GM21529 (cell line): Measurements from ENCODE around the gene METTL27.
"Not testable (repeated sequence)": the region's sequence is repeated elsewhere in the genome, so short reads cannot be mapped to it uniquely, and the experiment has no call there.

Experiments used
- ATAC-seq: cut with Tn5 transposase; IDR thresholded peaks from one replicate; pipeline ENCODE4 v1.9.1; 2021; ENCODE audit not compliant: unreplicated experiment

The METTL27 gene, protein sequence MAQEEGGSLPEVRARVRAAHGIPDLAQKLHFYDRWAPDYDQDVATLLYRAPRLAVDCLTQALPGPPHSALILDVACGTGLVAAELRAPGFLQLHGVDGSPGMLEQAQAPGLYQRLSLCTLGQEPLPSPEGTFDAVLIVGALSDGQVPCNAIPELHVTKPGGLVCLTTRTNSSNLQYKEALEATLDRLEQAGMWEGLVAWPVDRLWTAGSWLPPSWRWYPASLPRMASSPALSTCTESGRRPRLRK

DNA sequence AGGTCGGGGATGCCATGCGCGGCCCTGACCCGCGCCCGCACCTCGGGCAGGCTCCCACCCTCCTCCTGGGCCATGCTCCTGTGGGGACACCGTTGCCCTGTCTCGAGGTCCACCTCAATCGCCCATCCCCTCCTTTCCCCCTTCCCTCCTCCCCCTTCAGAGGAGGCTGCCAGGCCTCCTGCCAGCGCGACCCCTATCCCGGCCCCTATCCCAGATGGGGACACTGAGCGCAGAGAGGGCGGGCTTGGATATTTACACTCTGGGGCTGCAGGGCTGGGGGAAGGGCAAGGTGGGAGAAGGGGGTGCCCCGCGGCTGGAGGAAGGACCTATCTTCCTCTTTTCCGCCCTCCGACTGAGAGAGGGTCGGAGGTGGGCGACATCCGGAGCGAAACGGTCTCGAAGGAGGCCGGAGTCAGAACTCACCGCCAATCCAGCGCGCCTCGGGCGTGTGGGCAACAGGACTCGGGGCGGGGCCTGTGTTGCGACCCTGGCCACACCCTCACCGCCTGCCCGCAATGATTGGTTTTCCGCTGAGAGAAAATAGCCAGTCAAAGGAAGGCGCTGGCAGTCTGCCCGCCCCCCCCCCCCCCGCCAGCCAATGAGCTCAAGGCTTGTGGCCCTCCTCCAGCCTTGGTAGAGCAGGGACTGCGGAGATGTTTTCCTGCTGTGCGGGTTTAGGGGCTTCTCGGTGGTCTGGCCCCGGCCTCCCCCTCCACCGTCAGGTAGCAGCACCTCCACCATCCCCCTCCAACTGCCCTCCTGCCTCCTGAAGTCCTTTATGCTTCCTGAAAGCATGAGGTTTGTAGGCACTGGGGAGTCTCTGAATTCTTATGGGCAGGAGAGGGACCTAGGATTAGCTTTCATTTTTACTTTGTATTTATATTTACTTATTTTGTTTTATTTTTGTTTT lies at the start of gene METTL27:
Gene METTL27 (minus strand): TSS at position 450 of the 910 bp plus-strand sequence. CDS start 376 bp downstream, at position 74.
- ATAC-seq: peak; percentile 95

DNA sequence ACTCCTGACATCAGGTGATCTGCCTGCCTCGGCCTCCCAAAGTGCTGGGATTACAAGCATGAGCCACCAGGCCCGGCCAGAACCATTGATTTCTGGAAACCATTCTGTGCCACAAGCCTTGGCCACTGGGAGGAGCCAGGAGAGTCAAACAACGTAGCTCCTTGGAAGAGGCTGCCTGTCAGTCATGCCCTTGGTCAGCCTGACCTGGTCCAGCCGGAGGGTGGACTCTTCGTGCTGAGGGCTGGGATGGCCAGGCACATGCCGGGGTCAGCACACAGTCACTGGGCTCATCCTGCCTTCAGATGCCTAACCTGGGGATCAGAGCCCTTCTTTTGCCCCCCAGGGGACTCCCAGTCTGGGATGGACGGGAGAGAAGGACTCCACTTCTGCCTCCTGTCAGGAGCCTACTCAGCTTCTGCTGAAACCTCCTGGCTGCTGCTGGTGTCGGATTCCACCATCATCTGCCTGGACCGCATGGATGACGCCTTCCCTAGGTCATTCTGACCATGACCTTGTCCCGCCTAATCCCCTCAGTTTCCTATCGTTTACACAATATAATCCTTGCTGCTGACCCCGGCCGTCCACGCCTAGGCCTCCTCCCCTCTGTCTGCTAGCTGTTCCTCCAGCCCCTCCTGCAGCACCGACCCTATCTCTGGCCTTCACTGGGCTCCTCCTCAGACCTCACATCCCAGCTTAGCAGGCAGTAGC lies 49.0 kb upstream of the METTL27 start:
- no peak for ATAC-seq

DNA sequence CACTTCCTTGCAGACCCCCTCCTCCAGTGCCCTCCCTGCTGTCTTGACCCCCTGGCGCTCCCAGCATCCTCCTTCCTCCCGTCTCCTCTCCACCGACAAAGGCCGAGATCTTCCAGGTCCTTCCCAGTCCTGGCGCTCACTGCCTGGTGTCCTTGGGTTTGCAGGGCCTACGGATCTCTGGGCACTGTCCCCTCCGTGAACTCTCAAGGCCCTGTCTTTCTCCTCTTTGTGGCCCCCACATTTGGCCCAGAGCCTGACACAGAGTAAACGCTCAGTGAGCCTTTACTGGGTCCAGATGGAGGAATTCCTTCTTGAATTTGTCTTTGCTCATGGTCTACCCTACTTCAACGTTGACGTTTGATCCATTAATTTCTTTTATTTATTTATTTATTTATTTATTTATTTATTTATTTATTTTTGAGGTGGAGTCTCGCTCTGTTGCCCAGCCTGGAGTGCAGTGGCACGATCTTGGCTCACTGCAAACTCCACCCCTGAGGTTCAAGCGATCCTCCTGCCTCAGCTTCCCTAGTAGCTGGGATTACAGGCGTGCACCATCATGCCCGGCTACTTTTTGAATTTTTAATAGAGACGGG lies 48.3 kb upstream of the METTL27 start:
- ATAC-seq: no peak

DNA sequence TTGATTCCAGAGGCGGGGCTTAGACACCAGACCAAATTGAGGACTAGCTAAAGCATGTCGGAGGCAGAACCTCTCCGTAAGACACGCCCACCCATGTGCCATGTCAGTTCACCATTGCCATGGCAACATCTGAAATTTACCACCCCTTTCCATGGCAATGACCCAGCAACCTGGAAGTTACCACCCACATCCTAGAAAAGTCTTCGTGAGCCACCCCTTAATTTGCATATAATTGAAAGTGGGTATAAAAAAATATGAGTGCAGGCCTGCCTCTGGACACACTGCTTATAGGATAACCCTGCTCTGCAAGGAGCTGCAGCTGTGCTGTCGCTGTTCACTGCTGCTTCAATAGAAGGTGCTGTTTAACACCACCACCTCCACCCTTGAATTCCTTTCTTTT lies 46.6 kb upstream of the METTL27 start:
- ATAC-seq: no peak

DNA sequence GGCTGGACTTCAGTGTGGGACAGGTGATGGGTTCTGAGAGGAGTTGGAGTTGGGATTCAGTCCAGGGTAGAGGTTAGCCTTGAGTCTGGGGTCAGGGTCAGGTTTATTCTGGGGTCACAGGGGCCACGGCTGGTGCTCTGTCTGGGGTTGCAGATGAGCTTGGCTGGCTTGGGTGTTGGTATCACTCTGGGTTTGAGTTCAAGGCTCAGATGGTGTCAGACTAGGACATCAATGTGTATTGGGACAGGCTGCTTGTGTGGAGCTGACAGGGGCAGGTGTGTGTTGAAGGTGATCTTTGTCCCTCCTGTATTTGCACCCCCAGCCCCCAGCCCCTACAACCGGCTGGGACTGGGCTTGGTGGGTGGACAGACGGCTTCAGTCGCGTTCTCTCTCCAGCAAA lies 45.4 kb upstream of the METTL27 start:
- ATAC-seq: no peak

DNA sequence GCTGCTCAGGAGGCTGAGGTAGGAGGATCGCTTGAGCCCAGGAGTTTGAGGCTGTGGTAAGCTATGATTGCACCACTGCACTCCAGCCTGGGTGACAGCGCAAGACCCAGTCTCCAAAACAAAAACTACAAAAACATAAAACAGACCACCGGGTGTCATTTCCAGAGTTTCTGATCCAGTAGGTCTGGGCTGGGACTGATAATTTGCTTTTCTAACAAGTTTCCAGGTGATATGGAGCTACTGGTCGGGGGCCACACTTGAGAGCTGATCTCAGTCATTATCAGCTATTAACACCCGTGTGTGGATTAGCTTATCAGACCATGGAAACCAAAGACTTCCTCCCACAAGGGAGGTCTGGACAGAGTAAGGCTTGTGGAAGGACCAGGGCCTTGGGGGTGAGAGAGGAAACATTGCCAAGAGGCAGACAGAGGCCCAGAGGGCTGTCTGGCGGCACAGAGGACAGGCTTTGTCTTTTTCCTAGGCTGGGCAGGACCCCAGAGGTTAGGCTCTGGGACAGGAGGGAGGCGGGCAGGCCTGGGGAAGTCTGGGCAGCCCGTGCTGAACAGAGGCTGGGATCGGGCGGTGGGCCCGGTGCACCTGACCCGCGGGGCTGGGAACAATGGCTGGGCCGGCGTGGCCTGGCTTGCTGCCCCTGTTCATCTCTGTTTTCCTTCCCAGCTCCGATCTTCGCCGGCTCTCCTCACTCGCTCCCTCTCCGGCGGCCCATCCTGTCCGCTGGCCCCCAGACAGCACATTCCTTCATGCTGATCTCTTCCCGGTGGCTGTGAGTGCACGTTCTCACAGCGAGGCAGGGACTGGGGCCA lies 43.9 kb upstream of the METTL27 start:
- ATAC-seq: no peak

DNA sequence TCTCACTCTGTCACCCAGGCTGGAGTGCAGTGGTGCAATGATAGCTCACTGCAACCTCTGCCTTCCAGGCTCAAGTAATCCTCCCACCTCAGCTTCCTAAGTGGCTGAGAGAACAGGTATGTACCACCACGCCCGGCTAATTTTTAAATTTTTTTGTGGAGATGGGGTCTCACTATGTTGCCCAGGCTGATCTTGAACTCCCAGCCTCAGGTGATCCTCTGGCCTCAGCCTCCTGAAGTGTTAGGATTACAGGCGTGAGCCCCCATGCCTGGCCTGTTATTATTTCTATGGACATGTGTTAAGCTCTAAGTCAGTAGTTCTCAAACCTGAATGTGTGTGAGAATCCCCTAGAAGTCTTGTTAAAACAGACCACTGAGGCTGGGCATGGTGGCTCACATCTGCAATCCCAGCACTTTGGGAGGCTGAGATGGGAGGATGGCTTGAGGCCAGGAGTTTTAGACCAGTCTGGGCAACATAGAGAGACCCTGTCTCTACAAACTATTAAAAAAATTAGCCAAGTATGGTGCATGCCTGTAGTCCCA lies 43.2 kb upstream of the METTL27 start:
- no peak for ATAC-seq

DNA sequence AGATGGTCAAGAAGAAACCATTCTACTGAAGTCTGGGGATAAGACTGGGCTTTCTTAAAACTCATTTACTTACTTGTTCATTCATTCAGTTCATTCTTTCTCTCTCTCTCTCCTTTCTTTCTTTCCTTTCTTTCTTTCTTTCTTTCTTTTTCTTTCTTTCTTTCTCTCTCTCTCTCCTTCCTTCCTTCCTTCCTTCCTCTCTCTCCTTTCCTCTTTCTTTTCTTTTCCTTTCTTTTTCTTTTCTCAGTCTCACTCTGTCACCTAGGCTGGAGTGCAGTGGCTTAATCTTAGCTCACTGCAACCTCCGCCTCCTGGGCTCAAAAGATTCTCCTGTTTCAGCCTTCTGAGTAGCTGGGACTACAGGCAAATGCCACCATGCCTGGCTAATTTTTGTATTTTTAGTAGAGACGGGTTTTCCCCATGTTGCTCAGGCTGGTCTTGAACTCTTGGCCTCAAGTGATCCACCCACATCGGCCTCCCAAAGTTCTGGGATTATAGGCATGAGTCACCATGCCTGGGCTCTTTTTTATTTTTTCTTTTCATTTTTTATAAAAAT lies 42.6 kb upstream of the METTL27 start:
- ATAC-seq: not testable (repeated sequence)

DNA sequence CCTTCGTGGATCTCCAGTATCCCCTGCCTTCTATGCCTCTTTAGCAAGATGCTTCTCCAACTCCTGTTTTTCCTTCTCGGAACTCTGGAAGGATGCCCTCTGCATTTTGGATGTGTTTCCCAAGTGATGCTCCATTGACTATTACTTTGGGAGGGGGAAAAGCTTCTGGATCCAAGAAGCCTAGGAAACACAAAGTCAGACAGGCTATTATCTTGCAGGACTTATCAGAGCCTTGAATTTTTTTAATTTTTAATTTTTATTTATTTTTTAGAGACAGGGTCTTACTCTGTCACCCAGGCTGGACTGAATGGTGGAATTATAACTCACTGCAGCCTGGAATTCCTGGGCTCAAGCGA lies 39.7 kb upstream of the METTL27 start:
- no peak for ATAC-seq

DNA sequence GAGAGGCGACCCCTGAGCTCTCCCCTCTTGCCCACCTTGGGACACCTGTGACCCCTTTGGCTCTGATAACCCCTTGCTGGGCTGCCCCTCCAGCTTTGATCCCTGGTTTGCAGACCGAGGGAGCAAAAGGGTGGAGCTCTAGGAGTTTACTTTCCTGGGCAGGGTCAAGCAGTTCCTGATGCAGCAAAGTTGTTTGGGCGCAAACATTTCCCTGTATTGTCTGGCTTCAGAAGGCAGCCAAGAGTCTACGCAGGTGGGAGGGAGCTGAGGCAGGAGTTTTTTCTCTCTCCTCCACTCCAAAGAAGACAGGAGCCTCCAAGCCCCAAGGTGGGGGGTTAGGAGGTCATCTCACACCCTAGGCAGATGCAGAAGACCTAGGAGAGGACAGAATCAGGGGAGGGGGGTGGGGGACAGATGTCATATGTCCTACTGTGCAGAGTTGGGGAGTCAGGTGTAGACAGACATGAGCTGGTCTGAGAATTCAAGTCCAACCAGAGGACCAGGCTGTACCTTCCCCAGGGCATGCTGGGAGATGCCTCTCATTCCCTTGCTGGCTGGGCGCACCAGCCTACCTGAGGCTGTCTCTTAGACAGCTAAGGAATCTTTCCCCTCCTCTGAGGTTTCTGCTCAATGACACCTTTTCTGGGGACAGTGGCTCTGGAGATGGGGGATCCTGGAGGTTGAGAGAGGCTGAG lies 39.2 kb upstream of the METTL27 start:
- ATAC-seq: no peak

DNA sequence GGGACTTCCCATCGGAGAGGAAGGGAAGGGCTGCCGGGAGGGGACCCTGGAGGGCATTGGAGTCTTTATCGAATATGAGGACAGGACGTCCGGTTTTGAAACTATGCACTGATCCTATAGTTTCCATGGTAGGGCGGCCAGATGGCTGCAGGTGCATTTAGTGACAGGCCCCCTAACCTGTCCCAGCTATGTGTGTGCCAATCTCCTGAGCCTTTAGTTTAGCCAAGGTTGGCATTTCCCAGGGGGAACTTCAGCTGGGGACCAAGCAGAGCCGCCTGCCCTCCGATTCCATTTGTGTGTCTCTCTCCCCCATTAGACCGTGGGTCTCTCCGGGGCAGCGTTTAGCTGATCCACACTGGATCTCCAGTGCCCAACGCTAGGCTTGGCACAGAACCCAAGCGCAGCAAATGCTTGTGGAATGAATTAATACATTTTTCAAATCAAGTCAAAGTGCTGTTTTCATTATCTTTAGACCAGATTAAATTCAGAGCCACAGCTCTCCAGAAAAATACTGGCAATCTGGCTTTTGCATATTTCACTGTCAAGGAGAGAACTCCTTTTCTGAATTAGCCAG lies 38.5 kb upstream of the METTL27 start:
- no peak for ATAC-seq

DNA sequence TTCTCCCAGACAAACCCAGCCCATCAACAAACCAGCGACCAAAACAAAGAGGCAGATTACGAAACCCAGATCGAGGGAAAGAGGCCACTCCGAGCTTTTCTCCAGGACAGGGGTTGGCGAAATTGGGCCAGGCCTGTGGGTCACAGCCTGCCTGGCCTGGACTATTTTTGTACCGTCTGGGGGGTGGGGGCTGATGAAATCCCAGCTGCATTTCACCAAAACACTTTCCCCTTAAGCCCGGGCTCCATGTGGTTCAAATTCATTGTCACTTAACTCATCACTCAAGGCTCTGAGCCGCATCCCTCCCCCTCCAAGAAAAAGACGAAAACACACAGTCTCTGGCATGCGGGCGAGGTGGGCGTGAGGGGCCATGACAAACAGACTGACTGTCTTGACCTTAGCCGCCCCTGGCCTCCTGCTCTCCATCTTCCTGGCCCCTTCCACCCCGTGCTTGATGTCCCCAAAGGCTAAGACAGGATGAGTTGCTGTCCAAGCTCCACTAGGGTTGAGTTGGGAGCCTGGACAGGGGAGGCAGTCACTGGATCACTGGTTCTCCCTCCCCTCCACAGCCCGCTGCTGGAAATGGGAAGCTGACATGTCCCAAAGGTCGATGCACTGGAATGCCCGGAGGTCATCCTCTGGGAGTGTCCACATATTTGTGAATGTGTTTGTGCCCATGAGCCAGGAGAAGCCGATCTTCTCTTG lies 37.8 kb upstream of the METTL27 start:
- no peak for ATAC-seq

GRCh38 chr7:73876973-73877372 lies 34.7 kb upstream of the METTL27 start:
- no peak for ATAC-seq

GRCh38 chr7:73876361-73876760 lies 34.0 kb upstream of the METTL27 start:
- ATAC-seq: no peak

DNA sequence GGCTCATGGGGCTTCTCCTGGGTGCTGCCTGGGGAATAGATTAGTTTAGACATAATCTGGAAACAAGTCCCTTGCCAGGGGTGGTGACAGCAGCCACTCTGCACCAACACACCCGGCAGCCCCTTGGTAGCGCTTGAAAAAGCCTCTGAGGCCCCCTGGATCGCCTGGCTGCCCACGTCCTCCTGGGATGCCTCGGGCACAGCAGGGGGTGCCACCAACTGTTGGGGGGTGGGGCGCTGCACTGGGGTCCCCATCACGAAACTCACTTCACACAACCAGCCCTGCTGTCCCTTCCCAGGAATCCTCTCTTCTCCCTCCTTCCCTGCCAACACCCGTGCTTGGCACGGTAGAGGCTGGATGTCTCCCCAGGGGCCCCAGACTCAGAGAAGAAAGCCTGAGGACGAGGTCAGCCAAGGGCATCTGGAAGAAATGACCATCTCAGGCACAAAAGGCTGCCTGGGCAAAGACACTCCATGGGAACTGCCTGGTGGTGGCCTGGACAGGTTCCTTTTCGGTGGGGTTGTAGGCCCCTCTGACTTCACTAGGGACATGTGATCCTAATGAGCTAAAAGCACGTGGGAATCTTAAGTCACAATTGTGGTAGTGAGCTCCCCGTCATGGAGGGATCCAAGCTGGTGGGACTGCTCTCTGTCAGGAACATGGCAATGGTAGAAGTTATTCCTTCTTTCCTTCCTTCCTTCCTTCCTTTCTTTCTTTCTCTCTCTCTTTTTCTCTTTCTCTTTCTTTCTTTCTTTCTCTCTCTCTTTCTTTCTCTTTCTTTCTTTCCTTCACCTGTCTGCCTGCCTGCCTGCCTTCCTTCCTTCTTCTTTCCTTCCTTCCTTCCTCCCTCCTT lies 30.0 kb upstream of the METTL27 start:
- ATAC-seq: no peak

DNA sequence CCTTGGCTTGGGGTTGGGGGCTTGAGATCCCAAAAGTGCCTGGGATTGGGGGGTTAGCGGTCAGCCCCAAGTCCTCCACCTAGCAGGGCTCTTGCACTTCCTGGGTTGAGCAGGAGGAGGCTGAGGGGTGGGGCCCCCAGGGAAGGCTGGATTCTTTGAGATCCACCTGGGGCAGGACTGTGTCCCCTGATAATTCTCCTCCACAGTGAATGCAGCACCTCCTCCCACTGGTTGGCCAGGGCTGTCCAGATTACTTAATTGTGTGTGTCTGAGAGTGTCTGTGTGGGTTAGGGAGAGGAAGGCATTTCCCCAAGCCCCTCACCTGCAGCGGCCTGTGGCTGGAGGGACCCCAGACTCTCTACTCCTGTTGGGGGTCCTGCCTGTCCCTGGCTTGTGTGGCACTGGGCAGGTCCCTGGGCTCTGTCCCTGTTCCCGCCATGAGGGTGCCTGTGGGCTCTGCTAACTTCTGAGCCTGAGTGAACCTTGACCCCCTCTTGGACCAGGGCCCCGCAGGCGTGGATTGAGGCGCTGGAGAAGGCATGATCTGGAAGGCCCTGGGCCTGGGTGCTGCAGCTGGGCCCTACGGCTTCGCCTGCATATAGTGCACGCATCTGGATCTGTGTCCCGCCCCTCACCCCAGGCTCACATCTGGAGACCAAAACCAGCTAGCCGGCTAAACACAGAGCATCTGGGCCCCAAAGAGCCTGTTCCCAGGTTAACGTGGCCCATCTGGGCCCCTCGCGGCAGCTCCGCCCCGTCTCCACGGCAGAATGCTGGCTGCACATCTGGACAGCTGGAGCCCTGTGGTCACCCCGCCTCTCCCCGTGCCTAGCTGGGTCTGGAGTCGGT lies 29.1 kb upstream of the METTL27 start:
- no peak for ATAC-seq
